ENCODE results near the gene TMEM143.
"Not testable (repeated sequence)": the region's sequence is repeated elsewhere in the genome, so short reads cannot be mapped to it uniquely, and the experiment has no call there.

The TMEM143 gene

GRCh38 chr19:48292798-48293197 is 70.9 kb downstream of the TMEM143 start:
- Histone ChIP-seq H3K18ac (ENCODE audit: low read length) (no peak overlapping the region), H3K9me3 (ENCODE audit: insufficient read depth, low read depth, low read length) (no peaks in the 10 kb centered on the region), H3K79me1 (ENCODE audit: low read length) (peaks cover 7% of the 10 kb centered on the region), H3K9ac (ENCODE audit: low read length) (no peak overlapping the region), H3K4me1 (ENCODE audit: control insufficient read depth in 1 of 2, insufficient read depth in 2 of 2, low read length in 2 of 2) (peaks cover 5 to 9% of the 10 kb centered on the region in 2 experiments), H3K14ac (ENCODE audit: low read length) (no peak overlapping the region), H2AK5ac (ENCODE audit: low read length) (no peak overlapping the region), H2BK120ac (ENCODE audit: insufficient read depth, low read length, poor library complexity) (no peak overlapping the region), H2BK12ac (ENCODE audit: low read length) (no peak overlapping the region), H2AFZ (ENCODE audit: insufficient read depth, low read length, poor library complexity) (no peak overlapping the region), H3K23ac (ENCODE audit: low read length) (no peak overlapping the region), H3K4me2 (ENCODE audit: low read length) (no peak overlapping the region), H3K79me2 (ENCODE audit: control insufficient read depth, insufficient read depth, low read length, poor library complexity) (no peaks in the 10 kb centered on the region), H4K8ac (ENCODE audit: low read depth, low read length) (no peak overlapping the region), H3K4me3 (ENCODE audit: low read depth, low read length) (no peak overlapping the region), H4K12ac (ENCODE audit: low read depth, low read length) (no peak overlapping the region), H3K27me3 (ENCODE audit: insufficient read depth, low read length) (no peaks in the 10 kb centered on the region), H3K36me3 (ENCODE audit: control insufficient read depth in 1 of 2, insufficient read depth in 2 of 2, low read length in 2 of 2) (no peaks in the 10 kb centered on the region), H2BK5ac (ENCODE audit: low read depth, low read length, poor library complexity) (no peak overlapping the region), H3K4ac (ENCODE audit: low read depth, low read length) (no peak overlapping the region), H3K27ac (ENCODE audit: low read depth, low read length) (no peak overlapping the region), H4K91ac (ENCODE audit: low read depth, low read length) (no peak overlapping the region)
- peak in 1 of 2 donors; percentile 39 for DNase-seq
- WGBS (ENCODE audit: extremely low coverage, insufficient coverage, insufficient read length): no CpG with 5 or more reads among the region's 4 CpGs

GRCh38 chr19:48291489-48291815 is 72.3 kb downstream of the TMEM143 start:
- not testable (repeated sequence) for H3K9ac ChIP-seq (ENCODE audit: low read length); H3K23ac ChIP-seq (ENCODE audit: low read length); H2BK5ac ChIP-seq (ENCODE audit: low read depth, low read length, poor library complexity); H3K9me3 ChIP-seq (ENCODE audit: insufficient read depth, low read depth, low read length); H3K79me1 ChIP-seq (ENCODE audit: low read length); H2AFZ ChIP-seq (ENCODE audit: insufficient read depth, low read length, poor library complexity); H3K27ac ChIP-seq (ENCODE audit: low read depth, low read length); H4K12ac ChIP-seq (ENCODE audit: low read depth, low read length); H4K8ac ChIP-seq (ENCODE audit: low read depth, low read length); DNase-seq; H3K4ac ChIP-seq (ENCODE audit: low read depth, low read length); H3K4me1 ChIP-seq (ENCODE audit: control insufficient read depth in 1 of 2, insufficient read depth in 2 of 2, low read length in 2 of 2); H2BK12ac ChIP-seq (ENCODE audit: low read length); H3K4me2 ChIP-seq (ENCODE audit: low read length); H2AK5ac ChIP-seq (ENCODE audit: low read length); H4K91ac ChIP-seq (ENCODE audit: low read depth, low read length); H2BK120ac ChIP-seq (ENCODE audit: insufficient read depth, low read length, poor library complexity); H3K36me3 ChIP-seq (ENCODE audit: control insufficient read depth in 1 of 2, insufficient read depth in 2 of 2, low read length in 2 of 2); H3K14ac ChIP-seq (ENCODE audit: low read length); H3K18ac ChIP-seq (ENCODE audit: low read length); H3K79me2 ChIP-seq (ENCODE audit: control insufficient read depth, insufficient read depth, low read length, poor library complexity); H3K27me3 ChIP-seq (ENCODE audit: insufficient read depth, low read length); H3K4me3 ChIP-seq (ENCODE audit: low read depth, low read length)
- no CpG with 5 or more reads among the region's 11 CpGs for WGBS (ENCODE audit: extremely low coverage, insufficient coverage, insufficient read length)

- no peaks in the 10 kb centered on the region for H3K27me3 ChIP-seq (ENCODE audit: insufficient read depth, low read length)
- peak overlapping the region; percentile 36 for H2BK120ac ChIP-seq (ENCODE audit: insufficient read depth, low read length, poor library complexity)
- no peaks in the 10 kb centered on the region for H3K79me2 ChIP-seq (ENCODE audit: control insufficient read depth, insufficient read depth, low read length, poor library complexity)
- peaks cover 5 to 9% of the 10 kb centered on the region in 2 experiments for H3K4me1 ChIP-seq (ENCODE audit: control insufficient read depth in 1 of 2, insufficient read depth in 2 of 2, low read length in 2 of 2)
- H2BK5ac ChIP-seq (ENCODE audit: low read depth, low read length, poor library complexity): peak overlapping the region; percentile 4
- no peak overlapping the region for H3K9ac ChIP-seq (ENCODE audit: low read length)
- H3K23ac ChIP-seq (ENCODE audit: low read length): no peak overlapping the region
- peak overlapping the region; percentile 38 for H2AFZ ChIP-seq (ENCODE audit: insufficient read depth, low read length, poor library complexity)
- H2AK5ac ChIP-seq (ENCODE audit: low read length): peak overlapping the region; percentile 57
- H3K79me1 ChIP-seq (ENCODE audit: low read length): peaks cover 7% of the 10 kb centered on the region
- peaks cover 1% of the 10 kb centered on the region for H3K9me3 ChIP-seq (ENCODE audit: insufficient read depth, low read depth, low read length)
- no CpG with 5 or more reads among the region's 45 CpGs for WGBS (ENCODE audit: extremely low coverage, insufficient coverage, insufficient read length)
- peaks cover 5 to 8% of the 10 kb centered on the region in 2 experiments for H3K36me3 ChIP-seq (ENCODE audit: control insufficient read depth in 1 of 2, insufficient read depth in 2 of 2, low read length in 2 of 2)
- DNase-seq: peak; percentile 82 to 93
- peak overlapping the region; percentile 82 for H4K8ac ChIP-seq (ENCODE audit: low read depth, low read length)
- H4K12ac ChIP-seq (ENCODE audit: low read depth, low read length): peak overlapping the region; percentile 74
- H3K4me3 ChIP-seq (ENCODE audit: low read depth, low read length): peak overlapping the region; percentile 47
- peak overlapping the region; percentile 92 for H3K4me2 ChIP-seq (ENCODE audit: low read length)
- peak overlapping the region; percentile 81 for H4K91ac ChIP-seq (ENCODE audit: low read depth, low read length)
- H3K27ac ChIP-seq (ENCODE audit: low read depth, low read length): no peak overlapping the region
- H3K18ac ChIP-seq (ENCODE audit: low read length): peak overlapping the region; percentile 41
- H2BK12ac ChIP-seq (ENCODE audit: low read length): peak overlapping the region; percentile 63
- peak overlapping the region; percentile 74 for H3K14ac ChIP-seq (ENCODE audit: low read length)
- H3K4ac ChIP-seq (ENCODE audit: low read depth, low read length): no peak overlapping the region
These were observed 72.8 kb downstream of the TMEM143 start for GRCh38 chr19:48290771-48291488.

GRCh38 chr19:48290401-48290770 is 73.4 kb downstream of the TMEM143 start:
- peaks cover 5 to 9% of the 10 kb centered on the region in 2 experiments for H3K4me1 ChIP-seq (ENCODE audit: control insufficient read depth in 1 of 2, insufficient read depth in 2 of 2, low read length in 2 of 2)
- no peak overlapping the region for H3K18ac ChIP-seq (ENCODE audit: low read length)
- H2BK120ac ChIP-seq (ENCODE audit: insufficient read depth, low read length, poor library complexity): no peak overlapping the region
- H2BK12ac ChIP-seq (ENCODE audit: low read length): no peak overlapping the region
- H3K14ac ChIP-seq (ENCODE audit: low read length): no peak overlapping the region
- H3K9ac ChIP-seq (ENCODE audit: low read length): no peak overlapping the region
- peak; percentile 33 to 66 for DNase-seq
- H3K9me3 ChIP-seq (ENCODE audit: insufficient read depth, low read depth, low read length): peaks cover 1% of the 10 kb centered on the region
- no peak overlapping the region for H3K4ac ChIP-seq (ENCODE audit: low read depth, low read length)
- H2AK5ac ChIP-seq (ENCODE audit: low read length): no peak overlapping the region
- no peak overlapping the region for H4K8ac ChIP-seq (ENCODE audit: low read depth, low read length)
- H3K4me3 ChIP-seq (ENCODE audit: low read depth, low read length): no peak overlapping the region
- no peak overlapping the region for H3K23ac ChIP-seq (ENCODE audit: low read length)
- H3K79me2 ChIP-seq (ENCODE audit: control insufficient read depth, insufficient read depth, low read length, poor library complexity): no peaks in the 10 kb centered on the region
- H4K12ac ChIP-seq (ENCODE audit: low read depth, low read length): no peak overlapping the region
- peaks cover 9 to 11% of the 10 kb centered on the region in 2 experiments for H3K36me3 ChIP-seq (ENCODE audit: control insufficient read depth in 1 of 2, insufficient read depth in 2 of 2, low read length in 2 of 2)
- peaks cover 7% of the 10 kb centered on the region for H3K79me1 ChIP-seq (ENCODE audit: low read length)
- WGBS (ENCODE audit: extremely low coverage, insufficient coverage, insufficient read length): no CpG with 5 or more reads among the region's 10 CpGs
- no peaks in the 10 kb centered on the region for H3K27me3 ChIP-seq (ENCODE audit: insufficient read depth, low read length)
- H4K91ac ChIP-seq (ENCODE audit: low read depth, low read length): no peak overlapping the region
- H3K27ac ChIP-seq (ENCODE audit: low read depth, low read length): no peak overlapping the region
- H2AFZ ChIP-seq (ENCODE audit: insufficient read depth, low read length, poor library complexity): peak overlapping the region; percentile 25
- H3K4me2 ChIP-seq (ENCODE audit: low read length): peak overlapping the region; percentile 92
- no peak overlapping the region for H2BK5ac ChIP-seq (ENCODE audit: low read depth, low read length, poor library complexity)
